Naive thymus-derived CD4-positive, alpha-beta T cell (primary cell): ENCODE results near the gene EMP1. TPM values are rescaled to one million over a fixed set of nuclear protein-coding genes. Genes with fewer than 3 reads are reported as not detected.

Experiments used
- ATAC-seq: fragments of 150-1000 bp; cut with Tn5 transposase; 2 replicates; pipeline ENCODE4 v1.10.0; 2021; ENCODE audit warnings: mild to moderate bottlenecking, moderate library complexity
- CTCF ChIA-PET: fragments of 350-600 bp; sonication (Branson Sonifier 250); formaldehyde crosslinking; loops from one replicate; lab custom pipeline; 2021; ENCODE audit warnings: antibody characterized with exemption; lab: Charles Lee
- POLR2A ChIA-PET: fragments of 350-600 bp; sonication (Branson Sonifier 250); formaldehyde crosslinking; loops from one replicate; lab custom pipeline; 2021; ENCODE audit warnings: antibody characterized with exemption, inconsistent platforms; lab: Charles Lee
- DNase-seq, 9 donors: peaks; one replicate each; pipeline versions ENCODE4 v3.0.0 to v3.0.0-alpha.2; 2020 to 2022; ENCODE audit warnings: mixed read lengths in 1 of 9
- H3K27ac ChIP-seq: one replicate; pipeline ENCODE4 v1.7.0; 2013; ENCODE audit warnings: mild to moderate bottlenecking, low read depth, low read length, moderate library complexity
- H3K27me3 ChIP-seq, 2 donors: one replicate each; pipeline ENCODE4 v1.7.0; 2013; ENCODE audit warnings: low read length in 2 of 2, mild to moderate bottlenecking in 2 of 2, moderate library complexity in 2 of 2; ENCODE audit not compliant: control insufficient read depth in 2 of 2, insufficient read depth in 2 of 2
- H3K36me3 ChIP-seq, 3 experiments: 1 replicate in 2 of 3; 2 replicates in 1 of 3; pipeline ENCODE4 v1.7.0; 2013; ENCODE audit warnings: low read length in 3 of 3, mild to moderate bottlenecking in 3 of 3, moderate library complexity in 1 of 3; ENCODE audit not compliant: insufficient read depth in 3 of 3, control insufficient read depth in 2 of 3
- H3K4me1 ChIP-seq, 2 donors: one replicate each; pipeline ENCODE4 v1.7.0; 2013; ENCODE audit warnings: low read length in 2 of 2, mild to moderate bottlenecking in 2 of 2, moderate library complexity in 1 of 2; ENCODE audit not compliant: control insufficient read depth in 2 of 2, insufficient read depth in 2 of 2
- H3K4me3 ChIP-seq: 2 replicates; pipeline ENCODE4 v1.7.0; 2013; ENCODE audit warnings: mild to moderate bottlenecking, low read length
- H3K9me3 ChIP-seq, 3 experiments: 1 replicate in 2 of 3; 2 replicates in 1 of 3; pipeline ENCODE4 v1.7.0; 2013; ENCODE audit warnings: low read length in 3 of 3; ENCODE audit not compliant: control insufficient read depth in 2 of 3
- H3K27ac Mint-ChIP-seq, 9 donors: one replicate each; pipeline ENCODE4 v1.8.0; 2020 to 2022; ENCODE audit warnings: mixed read lengths in 9 of 9, mild to moderate bottlenecking in 8 of 9, moderate library complexity in 5 of 9, inconsistent platforms in 2 of 9
- H3K27me3 Mint-ChIP-seq, 5 donors: one replicate each; pipeline ENCODE4 v1.8.0; 2021 to 2022; ENCODE audit warnings: mixed read lengths in 5 of 5, mild to moderate bottlenecking in 1 of 5
- H3K36me3 Mint-ChIP-seq, 5 donors: one replicate each; pipeline ENCODE4 v1.8.0; 2020 to 2022; ENCODE audit warnings: mixed read lengths in 5 of 5, mild to moderate bottlenecking in 3 of 5, inconsistent platforms in 1 of 5
- H3K4me1 Mint-ChIP-seq, 7 donors: one replicate each; pipeline ENCODE4 v1.8.0; 2020 to 2022; ENCODE audit warnings: mixed read lengths in 7 of 7, mild to moderate bottlenecking in 3 of 7, inconsistent platforms in 1 of 7
- H3K4me3 Mint-ChIP-seq, 10 donors: one replicate each; pipeline ENCODE4 v1.8.0; 2020 to 2022; ENCODE audit warnings: mild to moderate bottlenecking in 10 of 10, mixed read lengths in 10 of 10, moderate library complexity in 6 of 10, inconsistent platforms in 2 of 10
- H3K9me3 Mint-ChIP-seq, 11 donors: one replicate each; pipeline ENCODE4 v1.8.0; 2020 to 2022; ENCODE audit warnings: mixed read lengths in 11 of 11, mild to moderate bottlenecking in 4 of 11, inconsistent platforms in 1 of 11, moderate library complexity in 1 of 11
- intact Hi-C, 2 donors: fragments of 100-400 bp; cut with micrococcal nuclease; formaldehyde crosslinking; loops; one replicate each; pipeline ENCODE4 v1.15.1; 2023
- polyA plus RNA-seq, 2 donors: library from polyadenylated mRNA; unstranded; fragments of 300-500 nt; fragmentation: Illumina TruSeq; gene quantifications; one replicate each; pipeline ENCODE4 v1.2.3, GENCODE V29; 2021
- total RNA-seq, 6 experiments: library from RNA in 5 of 6; stranded (reverse) in 5 of 6; gene quantifications; 1 replicate in 5 of 6; 2 replicates in 1 of 6; pipeline ENCODE4 v1.2.3 and lab custom pipeline; 2021 to 2026

The EMP1 gene
- total and polyA plus RNA-seq, 7 experiments from 2014 or later: 0.37 to 40.1 (median 4.3) TPM; not detected in 1

GRCh38 chr12:13181375-13182070 is 15.0 kb upstream of the EMP1 start:
- Mint-ChIP-seq H3K27me3 (peaks cover 4 to 42% (median 7%) of the 10 kb centered on the region in 5 donors), H3K9me3 (peaks cover 0 to 4% (median 0%) of the 10 kb centered on the region in 11 donors), H3K4me1 (peaks cover 20 to 43% (median 31%) of the 10 kb centered on the region in 7 donors), H3K27ac (no peak overlapping the region), H3K36me3 (no peaks in the 10 kb centered on the region), H3K4me3 (no peak overlapping the region)
- Histone ChIP-seq H3K4me1 (peaks cover 0 to 16% of the 10 kb centered on the region in 2 donors), H3K36me3 (no peaks in the 10 kb centered on the region), H3K27me3 (no peaks in the 10 kb centered on the region), H3K4me3 (no peak overlapping the region), H3K9me3 (no peaks in the 10 kb centered on the region), H3K27ac (no peak overlapping the region)
- intact Hi-C loops: no loop called here
- ChIA-PET CTCF (interaction anchor here (0.7 kb wide), 1 partner anchor 28 kb away, joined by 3 read pairs; no protein-coding TSS in a partner anchor), POLR2A (no interaction called here)
- DNase-seq (no peak), ATAC-seq (no peak)

- ChIA-PET POLR2A (no interaction called here), CTCF (no interaction called here)
- peaks cover 4 to 38% (median 7%) of the 10 kb centered on the region in 5 donors for H3K27me3 Mint-ChIP-seq
- H3K27ac ChIP-seq: no peak overlapping the region
- no peaks in the 10 kb centered on the region for H3K27me3 ChIP-seq
- no peak overlapping the region for H3K4me3 ChIP-seq
- H3K9me3 Mint-ChIP-seq: peaks cover 0 to 4% (median 0%) of the 10 kb centered on the region in 11 donors
- peak overlapping the region in 1 of 9 donors; percentile 13 for H3K27ac Mint-ChIP-seq
- no peaks in the 10 kb centered on the region for H3K36me3 ChIP-seq
- DNase-seq (no peak), ATAC-seq (no peak)
- H3K36me3 Mint-ChIP-seq: no peaks in the 10 kb centered on the region
- intact Hi-C loops: no loop called here
- peaks cover 19 to 45% (median 27%) of the 10 kb centered on the region in 7 donors for H3K4me1 Mint-ChIP-seq
- H3K4me3 Mint-ChIP-seq: no peak overlapping the region
- peaks cover 0 to 16% of the 10 kb centered on the region in 2 donors for H3K4me1 ChIP-seq
- H3K9me3 ChIP-seq: no peaks in the 10 kb centered on the region
Observed at GRCh38 chr12:13182881-13183280, 13.6 kb upstream of the EMP1 start.

- intact Hi-C loops: no loop called here
- Histone ChIP-seq H3K27me3 (no peaks in the 10 kb centered on the region), H3K27ac (no peak overlapping the region), H3K4me1 (peaks cover 0 to 15% of the 10 kb centered on the region in 2 donors), H3K9me3 (no peaks in the 10 kb centered on the region), H3K36me3 (no peaks in the 10 kb centered on the region), H3K4me3 (no peak overlapping the region)
- POLR2A ChIA-PET: no interaction called here
- CTCF ChIA-PET: interaction anchor here (0.5 kb wide), 1 partner anchor 24 kb away, joined by 3 read pairs; no protein-coding TSS in a partner anchor
- Mint-ChIP-seq H3K4me3 (no peak overlapping the region), H3K36me3 (no peaks in the 10 kb centered on the region), H3K4me1 (peaks cover 15 to 43% (median 21%) of the 10 kb centered on the region in 7 donors), H3K27ac (no peak overlapping the region), H3K27me3 (peaks cover 0 to 36% (median 6%) of the 10 kb centered on the region in 5 donors), H3K9me3 (peaks cover 0 to 4% (median 0%) of the 10 kb centered on the region in 11 donors)
- no peak for DNase-seq
- ATAC-seq: no peak
Observed at GRCh38 chr12:13183620-13184019, 12.9 kb upstream of the EMP1 start.

DNA sequence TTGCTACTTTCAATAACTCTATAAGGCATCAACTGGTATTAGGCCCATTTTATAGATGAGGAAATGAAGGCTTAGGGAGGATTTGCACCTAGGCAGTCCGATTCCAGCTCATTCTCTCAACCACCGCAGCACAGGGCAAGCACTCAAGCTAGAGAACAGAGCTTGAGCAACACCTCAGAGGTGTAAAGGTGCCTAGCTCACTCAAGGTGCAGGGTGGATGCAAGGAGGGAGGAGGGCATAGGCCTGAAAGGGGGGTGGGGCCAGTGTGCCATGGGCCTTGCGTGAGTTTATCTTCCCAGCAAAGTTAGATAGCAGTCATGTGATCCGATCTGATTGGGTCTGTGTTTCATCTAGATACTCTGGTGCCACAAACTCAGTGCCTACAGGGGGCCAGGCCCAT is 10.2 kb upstream of the EMP1 start:
- ATAC-seq (no peak), DNase-seq (no peak)
- H3K9me3 ChIP-seq: no peaks in the 10 kb centered on the region
- no peak overlapping the region for H3K4me3 ChIP-seq
- H3K4me1 Mint-ChIP-seq: peaks cover 0 to 25% (median 5%) of the 10 kb centered on the region in 7 donors
- intact Hi-C loops: no loop called here
- no peaks in the 10 kb centered on the region for H3K36me3 Mint-ChIP-seq
- H3K4me3 Mint-ChIP-seq: no peak overlapping the region
- ChIA-PET CTCF (no interaction called here), POLR2A (no interaction called here)
- H3K9me3 Mint-ChIP-seq: peaks cover 0 to 4% (median 0%) of the 10 kb centered on the region in 11 donors
- peak overlapping the region in 1 of 9 donors; percentile 62 for H3K27ac Mint-ChIP-seq
- H3K36me3 ChIP-seq: no peaks in the 10 kb centered on the region
- H3K27me3 ChIP-seq: no peaks in the 10 kb centered on the region
- no peak overlapping the region for H3K27ac ChIP-seq
- peaks cover 0 to 36% (median 7%) of the 10 kb centered on the region in 5 donors for H3K27me3 Mint-ChIP-seq
- H3K4me1 ChIP-seq: no peaks in the 10 kb centered on the region

DNA sequence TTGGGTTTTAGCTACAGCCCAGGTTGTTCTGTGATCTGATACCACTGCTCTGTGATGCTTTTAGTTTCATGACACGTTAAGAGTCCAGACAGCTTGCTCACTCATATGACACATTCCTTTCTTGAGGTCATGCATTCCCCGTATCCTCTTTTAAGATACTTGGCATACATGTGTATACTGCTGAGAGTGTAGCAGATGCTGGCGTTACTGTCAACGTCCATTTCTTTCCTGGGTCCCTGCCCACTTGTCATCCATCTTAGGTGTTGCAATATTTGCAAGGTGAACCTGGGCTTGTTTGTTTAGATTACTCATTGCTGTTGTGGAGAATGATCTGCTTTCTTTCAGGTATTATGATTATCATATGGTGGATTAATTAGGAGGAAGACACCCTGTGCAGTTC is 9.1 kb upstream of the EMP1 start:
- H3K9me3 Mint-ChIP-seq: peaks cover 0 to 4% (median 0%) of the 10 kb centered on the region in 11 donors
- Histone ChIP-seq H3K4me1 (no peaks in the 10 kb centered on the region), H3K36me3 (no peaks in the 10 kb centered on the region), H3K4me3 (no peak overlapping the region), H3K9me3 (no peaks in the 10 kb centered on the region), H3K27me3 (no peaks in the 10 kb centered on the region), H3K27ac (no peak overlapping the region)
- H3K36me3 Mint-ChIP-seq: no peaks in the 10 kb centered on the region
- ATAC-seq (no peak), DNase-seq (no peak)
- H3K27me3 Mint-ChIP-seq: peaks cover 0 to 39% (median 7%) of the 10 kb centered on the region in 5 donors
- H3K27ac Mint-ChIP-seq: peak overlapping the region in 1 of 9 donors; percentile 26
- intact Hi-C loops: no loop called here
- H3K4me1 Mint-ChIP-seq: peaks cover 0 to 27% (median 0%) of the 10 kb centered on the region in 7 donors
- POLR2A ChIA-PET: no interaction called here
- CTCF ChIA-PET: no interaction called here
- H3K4me3 Mint-ChIP-seq: no peak overlapping the region

- no peak overlapping the region for H3K4me3 Mint-ChIP-seq
- peaks cover 0 to 20% (median 0%) of the 10 kb centered on the region in 7 donors for H3K4me1 Mint-ChIP-seq
- peaks cover 0 to 1% (median 0%) of the 10 kb centered on the region in 11 donors for H3K9me3 Mint-ChIP-seq
- ATAC-seq: no peak
- no peaks in the 10 kb centered on the region for H3K4me1 ChIP-seq
- ChIA-PET POLR2A (no interaction called here), CTCF (interaction anchor here (1.9 kb wide), 1 partner anchor 23 kb away, joined by 7 read pairs; no protein-coding TSS in a partner anchor)
- no peaks in the 10 kb centered on the region for H3K9me3 ChIP-seq
- H3K36me3 Mint-ChIP-seq: no peaks in the 10 kb centered on the region
- H3K4me3 ChIP-seq: no peak overlapping the region
- no peak overlapping the region for H3K27ac Mint-ChIP-seq
- no peak overlapping the region for H3K27ac ChIP-seq
- no peaks in the 10 kb centered on the region for H3K27me3 ChIP-seq
- intact Hi-C loops: no loop called here
- H3K36me3 ChIP-seq: no peaks in the 10 kb centered on the region
- no peak for DNase-seq
- H3K27me3 Mint-ChIP-seq: peaks cover 0 to 47% (median 1%) of the 10 kb centered on the region in 5 donors
Observed at GRCh38 chr12:13189264-13189663, 7.3 kb upstream of the EMP1 start.
